HepG2 (cell line): ENCODE results near the gene KRTAP3-3. TPM values are rescaled to one million over a fixed set of nuclear protein-coding genes. Genes with fewer than 3 reads are reported as not detected.

ENCODE experiments used
- HDAC1 ChIP-seq: sonication (generic); formaldehyde crosslinking; IDR thresholded peaks from 2 replicates; pipeline ENCODE4 v1.5.1; 2020; ENCODE audit warnings: mild to moderate bottlenecking, missing genetic modification reagents
- PHF21A ChIP-seq: sonication (generic); formaldehyde crosslinking; IDR thresholded peaks from 2 replicates; pipeline ENCODE4 v1.5.0; 2020; ENCODE audit warnings: mild to moderate bottlenecking, missing genetic modification reagents
- YEATS4 ChIP-seq: sonication (generic); formaldehyde crosslinking; IDR thresholded peaks from 2 replicates; pipeline ENCODE4 v1.4.0; 2020; ENCODE audit warnings: missing genetic modification reagents, borderline replicate concordance
- YY1 ChIP-seq: IDR thresholded peaks from 2 replicates; pipeline ENCODE4 v1.6.1; 2011; ENCODE audit warnings: low read length, low read depth, moderate library complexity, mild to moderate bottlenecking; ENCODE audit not compliant: insufficient read depth, insufficient replicate concordance
- ZNF230 ChIP-seq: sonication (generic); formaldehyde crosslinking; IDR thresholded peaks from 2 replicates; pipeline ENCODE4 v1.4.0; 2020; ENCODE audit warnings: mild to moderate bottlenecking, missing genetic modification reagents
- ZNF768 ChIP-seq: sonication (generic); formaldehyde crosslinking; IDR thresholded peaks from 2 replicates; pipeline ENCODE4 v1.4.0; 2020; ENCODE audit warnings: missing genetic modification reagents
- polyA plus RNA-seq, 8 experiments: library from polyadenylated mRNA; depleted of rRNA in 3 of 8; stranded (reverse) in 7 of 8; unstranded in 1 of 8; fragments of >200 nt; fragmentation: Illumina TruSeq in 4 of 8; extraction: Trizol in 4 of 8; gene quantifications; 2 replicates each; pipeline versions ENCODE4 v1.2.1 to v1.2.3, GENCODE V29; 2011 to 2016; ENCODE audit warnings: low read depth in 4 of 8, missing spikeins in 1 of 8, mixed read lengths in 1 of 8; ENCODE audit not compliant: insufficient read depth in 1 of 8
- total RNA-seq, 5 experiments: library from RNA; depleted of rRNA; stranded (reverse); fragments of >200 nt; fragmentation: Illumina TruSeq; extraction: Trizol; gene quantifications; 2 replicates each; pipeline ENCODE4 v1.2.3, GENCODE V29; 2016; ENCODE audit warnings: low read depth in 1 of 5
- TF ChIP-seq, protein P1 (sequence below), 2 experiments: IDR thresholded peaks; 2 replicates each; pipeline ENCODE4 v1.6.1; 2011 to 2012; ENCODE audit warnings: low read length in 2 of 2, borderline replicate concordance in 1 of 2, low read depth in 1 of 2, mild to moderate bottlenecking in 1 of 2, moderate library complexity in 1 of 2
- TF ChIP-seq, protein P2 (sequence below): sonication (generic); formaldehyde crosslinking; IDR thresholded peaks from 2 replicates; pipeline ENCODE4 v1.4.0; 2020; ENCODE audit warnings: missing genetic modification reagents, borderline replicate concordance
- TF ChIP-seq, protein P3 (sequence below): IDR thresholded peaks from 2 replicates; pipeline ENCODE4 v1.6.1; 2012; ENCODE audit warnings: low read depth, low read length, improper control_type of control experiment
- TF ChIP-seq, protein P4 (sequence below): sonication (generic); formaldehyde crosslinking; IDR thresholded peaks from 2 replicates; pipeline ENCODE4 v1.4.0; 2020; ENCODE audit warnings: low read depth, missing genetic modification reagents
- TF ChIP-seq, protein P5 (sequence below): sonication (generic); formaldehyde crosslinking; IDR thresholded peaks from 2 replicates; pipeline ENCODE4 v1.4.0; 2020; ENCODE audit warnings: missing genetic modification reagents
- TF ChIP-seq, protein P6 (sequence below): sonication (generic); formaldehyde crosslinking; IDR thresholded peaks from 2 replicates; pipeline ENCODE4 v1.5.1; 2020; ENCODE audit warnings: missing genetic modification reagents, mild to moderate bottlenecking, borderline replicate concordance

The KRTAP3-3 gene
- total and polyA plus RNA-seq, 2 of the 13 experiments (the other 11 are each of a cell fraction or from before 2014, with no cell fraction given): not detected

DNA sequence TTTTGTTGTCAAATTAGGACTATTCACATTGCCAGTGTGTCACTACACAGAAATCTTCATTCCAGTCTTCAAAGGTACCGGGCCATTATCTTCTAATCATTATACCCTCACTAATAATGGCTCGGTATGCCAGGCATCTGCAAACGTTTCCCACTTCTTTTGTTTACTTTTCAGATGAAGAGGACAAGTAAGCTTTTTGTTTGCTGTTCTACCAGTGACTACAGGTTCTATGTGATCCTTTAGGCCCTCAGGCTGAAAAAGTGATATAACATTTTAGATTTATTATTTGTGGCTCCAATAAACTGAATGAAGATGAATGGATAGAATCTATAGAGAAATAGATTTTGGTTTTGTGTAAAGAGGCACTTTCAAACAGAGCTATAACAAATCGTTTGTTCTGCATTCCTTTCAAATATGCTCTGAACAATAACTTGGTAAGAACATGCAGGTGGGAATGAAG lies 15.4 kb upstream of the KRTAP3-3 start (continued):
- TF ChIP-seq, protein P1, sequence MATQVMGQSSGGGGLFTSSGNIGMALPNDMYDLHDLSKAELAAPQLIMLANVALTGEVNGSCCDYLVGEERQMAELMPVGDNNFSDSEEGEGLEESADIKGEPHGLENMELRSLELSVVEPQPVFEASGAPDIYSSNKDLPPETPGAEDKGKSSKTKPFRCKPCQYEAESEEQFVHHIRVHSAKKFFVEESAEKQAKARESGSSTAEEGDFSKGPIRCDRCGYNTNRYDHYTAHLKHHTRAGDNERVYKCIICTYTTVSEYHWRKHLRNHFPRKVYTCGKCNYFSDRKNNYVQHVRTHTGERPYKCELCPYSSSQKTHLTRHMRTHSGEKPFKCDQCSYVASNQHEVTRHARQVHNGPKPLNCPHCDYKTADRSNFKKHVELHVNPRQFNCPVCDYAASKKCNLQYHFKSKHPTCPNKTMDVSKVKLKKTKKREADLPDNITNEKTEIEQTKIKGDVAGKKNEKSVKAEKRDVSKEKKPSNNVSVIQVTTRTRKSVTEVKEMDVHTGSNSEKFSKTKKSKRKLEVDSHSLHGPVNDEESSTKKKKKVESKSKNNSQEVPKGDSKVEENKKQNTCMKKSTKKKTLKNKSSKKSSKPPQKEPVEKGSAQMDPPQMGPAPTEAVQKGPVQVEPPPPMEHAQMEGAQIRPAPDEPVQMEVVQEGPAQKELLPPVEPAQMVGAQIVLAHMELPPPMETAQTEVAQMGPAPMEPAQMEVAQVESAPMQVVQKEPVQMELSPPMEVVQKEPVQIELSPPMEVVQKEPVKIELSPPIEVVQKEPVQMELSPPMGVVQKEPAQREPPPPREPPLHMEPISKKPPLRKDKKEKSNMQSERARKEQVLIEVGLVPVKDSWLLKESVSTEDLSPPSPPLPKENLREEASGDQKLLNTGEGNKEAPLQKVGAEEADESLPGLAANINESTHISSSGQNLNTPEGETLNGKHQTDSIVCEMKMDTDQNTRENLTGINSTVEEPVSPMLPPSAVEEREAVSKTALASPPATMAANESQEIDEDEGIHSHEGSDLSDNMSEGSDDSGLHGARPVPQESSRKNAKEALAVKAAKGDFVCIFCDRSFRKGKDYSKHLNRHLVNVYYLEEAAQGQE (IDR thresholded peaks at IDR 0.05; ENCODE audit: borderline replicate concordance in 1 of 2, low read depth in 1 of 2, low read length in 2 of 2): no peak; a peak in 1 of 4 replicates
- TF ChIP-seq PHF21A (CRISPR knock-in tag) (peak; percentile 51; the same call in 1 of the 2 replicates), ZNF768 (no peak), HDAC1 (CRISPR knock-in tag) (peak; percentile 56; the same call in 1 of the 2 replicates), YY1 (no peak), ZNF230 (CRISPR knock-in tag) (no peak), YEATS4 (CRISPR knock-in tag) (no peak)
- TF ChIP-seq, protein P2, sequence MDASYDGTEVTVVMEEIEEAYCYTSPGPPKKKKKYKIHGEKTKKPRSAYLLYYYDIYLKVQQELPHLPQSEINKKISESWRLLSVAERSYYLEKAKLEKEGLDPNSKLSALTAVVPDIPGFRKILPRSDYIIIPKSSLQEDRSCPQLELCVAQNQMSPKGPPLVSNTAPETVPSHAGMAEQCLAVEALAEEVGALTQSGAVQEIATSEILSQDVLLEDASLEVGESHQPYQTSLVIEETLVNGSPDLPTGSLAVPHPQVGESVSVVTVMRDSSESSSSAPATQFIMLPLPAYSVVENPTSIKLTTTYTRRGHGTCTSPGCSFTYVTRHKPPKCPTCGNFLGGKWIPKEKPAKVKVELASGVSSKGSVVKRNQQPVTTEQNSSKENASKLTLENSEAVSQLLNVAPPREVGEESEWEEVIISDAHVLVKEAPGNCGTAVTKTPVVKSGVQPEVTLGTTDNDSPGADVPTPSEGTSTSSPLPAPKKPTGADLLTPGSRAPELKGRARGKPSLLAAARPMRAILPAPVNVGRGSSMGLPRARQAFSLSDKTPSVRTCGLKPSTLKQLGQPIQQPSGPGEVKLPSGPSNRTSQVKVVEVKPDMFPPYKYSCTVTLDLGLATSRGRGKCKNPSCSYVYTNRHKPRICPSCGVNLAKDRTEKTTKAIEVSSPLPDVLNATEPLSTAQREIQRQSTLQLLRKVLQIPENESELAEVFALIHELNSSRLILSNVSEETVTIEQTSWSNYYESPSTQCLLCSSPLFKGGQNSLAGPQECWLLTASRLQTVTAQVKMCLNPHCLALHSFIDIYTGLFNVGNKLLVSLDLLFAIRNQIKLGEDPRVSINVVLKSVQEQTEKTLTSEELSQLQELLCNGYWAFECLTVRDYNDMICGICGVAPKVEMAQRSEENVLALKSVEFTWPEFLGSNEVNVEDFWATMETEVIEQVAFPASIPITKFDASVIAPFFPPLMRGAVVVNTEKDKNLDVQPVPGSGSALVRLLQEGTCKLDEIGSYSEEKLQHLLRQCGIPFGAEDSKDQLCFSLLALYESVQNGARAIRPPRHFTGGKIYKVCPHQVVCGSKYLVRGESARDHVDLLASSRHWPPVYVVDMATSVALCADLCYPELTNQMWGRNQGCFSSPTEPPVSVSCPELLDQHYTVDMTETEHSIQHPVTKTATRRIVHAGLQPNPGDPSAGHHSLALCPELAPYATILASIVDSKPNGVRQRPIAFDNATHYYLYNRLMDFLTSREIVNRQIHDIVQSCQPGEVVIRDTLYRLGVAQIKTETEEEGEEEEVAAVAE (CRISPR knock-in tag): no peak
- TF ChIP-seq, protein P3, sequence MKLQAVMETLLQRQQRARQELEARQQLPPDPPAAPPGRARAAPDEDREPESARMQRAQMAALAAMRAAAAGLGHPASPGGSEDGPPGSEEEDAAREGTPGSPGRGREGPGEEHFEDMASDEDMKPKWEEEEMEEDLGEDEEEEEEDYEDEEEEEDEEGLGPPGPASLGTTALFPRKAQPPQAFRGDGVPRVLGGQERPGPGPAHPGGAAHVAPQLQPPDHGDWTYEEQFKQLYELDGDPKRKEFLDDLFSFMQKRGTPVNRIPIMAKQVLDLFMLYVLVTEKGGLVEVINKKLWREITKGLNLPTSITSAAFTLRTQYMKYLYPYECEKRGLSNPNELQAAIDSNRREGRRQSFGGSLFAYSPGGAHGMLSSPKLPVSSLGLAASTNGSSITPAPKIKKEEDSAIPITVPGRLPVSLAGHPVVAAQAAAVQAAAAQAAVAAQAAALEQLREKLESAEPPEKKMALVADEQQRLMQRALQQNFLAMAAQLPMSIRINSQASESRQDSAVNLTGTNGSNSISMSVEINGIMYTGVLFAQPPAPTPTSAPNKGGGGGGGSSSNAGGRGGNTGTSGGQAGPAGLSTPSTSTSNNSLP: peak; percentile 97
- TF ChIP-seq, protein P4, sequence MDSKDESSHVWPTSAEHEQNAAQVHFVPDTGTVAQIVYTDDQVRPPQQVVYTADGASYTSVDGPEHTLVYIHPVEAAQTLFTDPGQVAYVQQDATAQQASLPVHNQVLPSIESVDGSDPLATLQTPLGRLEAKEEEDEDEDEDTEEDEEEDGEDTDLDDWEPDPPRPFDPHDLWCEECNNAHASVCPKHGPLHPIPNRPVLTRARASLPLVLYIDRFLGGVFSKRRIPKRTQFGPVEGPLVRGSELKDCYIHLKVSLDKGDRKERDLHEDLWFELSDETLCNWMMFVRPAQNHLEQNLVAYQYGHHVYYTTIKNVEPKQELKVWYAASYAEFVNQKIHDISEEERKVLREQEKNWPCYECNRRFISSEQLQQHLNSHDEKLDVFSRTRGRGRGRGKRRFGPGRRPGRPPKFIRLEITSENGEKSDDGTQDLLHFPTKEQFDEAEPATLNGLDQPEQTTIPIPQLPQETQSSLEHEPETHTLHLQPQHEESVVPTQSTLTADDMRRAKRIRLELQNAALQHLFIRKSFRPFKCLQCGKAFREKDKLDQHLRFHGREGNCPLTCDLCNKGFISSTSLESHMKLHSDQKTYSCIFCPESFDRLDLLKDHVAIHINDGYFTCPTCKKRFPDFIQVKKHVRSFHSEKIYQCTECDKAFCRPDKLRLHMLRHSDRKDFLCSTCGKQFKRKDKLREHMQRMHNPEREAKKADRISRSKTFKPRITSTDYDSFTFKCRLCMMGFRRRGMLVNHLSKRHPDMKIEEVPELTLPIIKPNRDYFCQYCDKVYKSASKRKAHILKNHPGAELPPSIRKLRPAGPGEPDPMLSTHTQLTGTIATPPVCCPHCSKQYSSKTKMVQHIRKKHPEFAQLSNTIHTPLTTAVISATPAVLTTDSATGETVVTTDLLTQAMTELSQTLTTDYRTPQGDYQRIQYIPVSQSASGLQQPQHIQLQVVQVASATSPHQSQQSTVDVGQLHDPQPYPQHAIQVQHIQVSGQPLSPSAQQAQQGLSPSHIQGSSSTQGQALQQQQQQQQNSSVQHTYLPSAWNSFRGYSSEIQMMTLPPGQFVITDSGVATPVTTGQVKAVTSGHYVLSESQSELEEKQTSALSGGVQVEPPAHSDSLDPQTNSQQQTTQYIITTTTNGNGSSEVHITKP (CRISPR knock-in tag): no peak
- TF ChIP-seq, protein P5, sequence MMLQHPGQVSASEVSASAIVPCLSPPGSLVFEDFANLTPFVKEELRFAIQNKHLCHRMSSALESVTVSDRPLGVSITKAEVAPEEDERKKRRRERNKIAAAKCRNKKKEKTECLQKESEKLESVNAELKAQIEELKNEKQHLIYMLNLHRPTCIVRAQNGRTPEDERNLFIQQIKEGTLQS (CRISPR knock-in tag): 0 out of 2 replicates have a peak, but pooled peaks have one; percentile 25
- TF ChIP-seq, protein P6, sequence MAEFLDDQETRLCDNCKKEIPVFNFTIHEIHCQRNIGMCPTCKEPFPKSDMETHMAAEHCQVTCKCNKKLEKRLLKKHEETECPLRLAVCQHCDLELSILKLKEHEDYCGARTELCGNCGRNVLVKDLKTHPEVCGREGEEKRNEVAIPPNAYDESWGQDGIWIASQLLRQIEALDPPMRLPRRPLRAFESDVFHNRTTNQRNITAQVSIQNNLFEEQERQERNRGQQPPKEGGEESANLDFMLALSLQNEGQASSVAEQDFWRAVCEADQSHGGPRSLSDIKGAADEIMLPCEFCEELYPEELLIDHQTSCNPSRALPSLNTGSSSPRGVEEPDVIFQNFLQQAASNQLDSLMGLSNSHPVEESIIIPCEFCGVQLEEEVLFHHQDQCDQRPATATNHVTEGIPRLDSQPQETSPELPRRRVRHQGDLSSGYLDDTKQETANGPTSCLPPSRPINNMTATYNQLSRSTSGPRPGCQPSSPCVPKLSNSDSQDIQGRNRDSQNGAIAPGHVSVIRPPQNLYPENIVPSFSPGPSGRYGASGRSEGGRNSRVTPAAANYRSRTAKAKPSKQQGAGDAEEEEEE (CRISPR knock-in tag): no peak
